HG03565 (cell line): ENCODE results near the gene C1QTNF8.

Source experiments
- ATAC-seq: cut with Tn5 transposase; IDR thresholded peaks from one replicate; pipeline ENCODE4 v1.9.1; 2021; ENCODE audit warnings: mild to moderate bottlenecking, moderate library complexity; ENCODE audit not compliant: unreplicated experiment

C1QTNF8 gene

DNA sequence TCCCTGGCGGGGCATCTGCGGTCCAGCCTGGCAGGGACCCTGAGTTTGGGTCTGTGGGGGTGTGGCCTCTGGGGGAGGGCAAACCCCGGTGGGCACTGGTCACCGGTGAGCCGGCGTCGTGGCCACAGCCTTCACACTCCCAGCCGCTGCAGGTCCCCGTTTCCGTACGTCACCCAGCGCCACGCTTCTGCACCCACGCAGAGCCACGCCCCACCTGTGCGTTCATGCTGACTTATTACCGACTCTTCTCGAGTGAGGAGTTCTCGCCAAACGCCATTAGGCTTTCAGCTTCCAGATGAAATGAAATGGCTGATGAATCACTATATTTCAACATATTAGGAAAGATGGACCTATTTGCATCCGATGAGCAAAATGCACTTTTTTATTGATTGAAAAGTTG lies 32.3 kb downstream of the C1QTNF8 start:
- no peak for ATAC-seq

DNA sequence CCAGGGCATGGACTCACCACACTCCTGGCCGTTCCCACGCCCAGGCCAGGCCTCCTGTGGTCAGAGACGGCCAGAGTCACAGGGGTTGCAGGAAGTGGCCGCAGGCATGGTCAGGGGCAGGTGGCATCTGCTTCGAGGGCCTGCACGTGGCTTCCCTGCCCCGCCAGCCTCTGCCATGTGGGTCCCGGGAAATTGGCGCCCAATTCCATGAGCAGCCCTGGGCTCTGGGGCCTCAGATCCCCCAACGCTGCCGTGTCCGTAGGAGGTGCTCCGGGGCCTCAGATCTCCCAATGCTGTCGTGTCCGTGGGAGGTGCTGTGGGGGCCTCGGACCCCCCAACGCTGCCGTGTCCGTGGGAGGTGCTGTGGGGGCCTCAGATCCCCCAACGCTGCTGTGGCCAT lies 33.1 kb downstream of the C1QTNF8 start:
- ATAC-seq = no peak

DNA sequence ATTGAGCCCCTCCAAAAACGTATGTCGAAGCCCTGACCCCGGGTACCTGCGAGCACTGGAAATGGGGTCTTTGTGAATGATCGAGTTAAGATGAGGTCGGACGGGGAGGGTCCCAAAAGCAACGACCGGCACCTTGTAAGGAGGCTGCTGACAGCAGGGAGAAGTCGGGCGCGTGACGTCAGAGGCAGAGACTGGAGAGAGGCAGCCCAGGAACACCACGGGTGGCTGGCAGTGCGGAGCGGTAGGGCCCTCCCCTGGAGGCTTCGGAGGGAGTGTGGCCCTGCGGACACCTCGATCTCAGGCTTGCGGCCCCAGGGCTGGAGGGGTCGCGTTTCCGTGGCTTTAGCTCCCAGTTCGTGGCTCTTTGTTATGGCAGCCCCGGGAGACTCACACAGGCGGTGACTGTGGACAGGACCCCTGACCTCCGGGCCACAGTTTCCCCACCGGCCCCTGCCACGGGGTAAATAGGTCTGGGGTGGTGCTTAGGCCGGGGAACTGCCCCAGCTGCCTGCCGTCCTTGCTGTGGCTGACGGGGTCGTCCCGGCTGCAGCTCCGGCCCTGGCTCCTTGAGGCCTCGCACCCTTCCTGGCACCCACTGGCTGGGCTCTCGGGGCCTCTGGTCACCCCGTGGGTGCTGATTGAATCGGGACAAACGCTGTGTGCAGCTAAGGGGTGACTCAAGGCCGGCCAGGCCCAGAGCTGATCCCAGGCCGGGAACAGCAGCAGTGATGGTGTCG lies 34.1 kb downstream of the C1QTNF8 start:
- no peak for ATAC-seq

DNA sequence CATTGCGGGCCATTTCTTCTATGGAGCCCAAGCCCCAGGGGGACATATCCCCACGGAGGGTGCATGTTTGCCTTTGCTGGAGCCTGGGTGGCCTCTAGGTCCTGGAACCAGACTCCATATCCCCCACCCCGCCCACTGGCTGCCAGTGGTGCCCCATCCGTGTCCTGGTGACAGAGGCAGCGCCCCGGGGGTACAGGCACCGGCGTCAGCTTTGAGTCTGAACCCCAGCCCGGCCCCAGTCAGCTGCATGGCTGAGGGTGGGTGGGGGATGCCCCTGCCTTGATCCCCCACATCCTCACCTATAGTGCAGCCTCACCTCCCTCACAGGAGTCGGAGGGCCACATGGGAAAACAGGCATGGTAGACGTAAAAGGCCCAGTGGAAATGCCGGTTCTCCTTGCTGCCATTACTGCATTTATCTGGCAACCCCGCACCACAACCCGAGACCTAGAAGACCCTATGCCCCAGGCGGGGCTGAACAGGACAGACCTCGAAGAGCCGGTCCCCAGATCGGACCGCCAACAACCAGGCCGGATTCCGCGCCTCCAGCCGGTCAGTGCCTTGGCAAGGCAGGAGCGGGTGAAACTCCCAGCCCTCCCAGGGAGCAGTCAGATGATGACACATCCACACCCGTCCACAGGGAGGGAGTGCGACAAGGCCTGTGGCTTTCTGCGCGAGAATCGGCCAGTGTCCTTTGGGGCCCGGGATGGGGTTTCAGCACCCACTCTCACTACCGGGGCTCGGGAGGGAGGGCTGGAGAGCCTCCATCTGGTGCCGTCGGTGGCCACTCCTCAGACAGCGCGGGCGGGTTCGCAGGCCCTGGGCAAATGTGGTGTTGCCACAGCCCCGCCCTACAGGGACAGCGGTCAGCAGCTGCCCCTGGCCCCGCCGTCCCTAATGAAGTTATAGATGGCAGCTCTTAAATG lies 35.4 kb downstream of the C1QTNF8 start:
- no peak for ATAC-seq

DNA sequence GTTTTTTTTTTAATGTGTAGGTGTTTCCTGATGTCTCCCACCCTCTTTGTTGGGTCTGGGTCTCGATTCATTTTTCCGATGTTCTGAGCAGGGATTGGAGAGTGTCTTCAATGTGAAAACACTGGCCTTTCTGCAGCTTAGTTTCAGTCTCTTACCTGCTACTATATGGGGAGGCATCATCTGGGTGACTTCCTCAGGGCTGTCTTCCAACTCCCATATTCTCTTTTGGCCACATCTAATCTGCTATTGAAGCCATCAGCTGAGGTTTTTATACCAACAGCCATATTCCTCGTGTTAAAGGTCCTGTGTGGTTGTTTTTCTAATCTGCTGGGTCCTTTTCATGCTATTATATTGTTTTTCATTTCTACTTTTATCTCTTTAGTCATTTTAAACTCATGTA lies 36.7 kb downstream of the C1QTNF8 start:
- ATAC-seq = no peak

DNA sequence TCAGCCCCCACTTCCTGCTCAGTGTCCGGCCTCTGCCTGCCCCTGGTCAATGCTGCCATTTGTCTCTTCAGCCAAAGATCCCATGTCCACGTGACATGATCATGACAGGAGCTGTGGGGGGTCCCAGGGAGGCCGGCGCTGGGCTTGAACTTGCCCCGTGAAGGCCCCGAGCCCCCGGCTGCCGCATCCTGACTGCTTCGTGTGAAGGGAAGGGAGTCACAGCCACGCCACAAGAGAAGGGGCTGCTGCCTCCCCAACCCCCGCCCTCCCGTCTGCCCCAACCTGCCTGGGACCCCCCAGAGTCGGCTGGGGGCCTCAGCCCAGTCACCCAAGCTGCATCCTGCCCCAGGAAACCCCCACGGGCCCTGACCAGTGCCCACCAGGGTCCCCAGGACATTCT lies 37.8 kb downstream of the C1QTNF8 start:
- ATAC-seq = no peak

DNA sequence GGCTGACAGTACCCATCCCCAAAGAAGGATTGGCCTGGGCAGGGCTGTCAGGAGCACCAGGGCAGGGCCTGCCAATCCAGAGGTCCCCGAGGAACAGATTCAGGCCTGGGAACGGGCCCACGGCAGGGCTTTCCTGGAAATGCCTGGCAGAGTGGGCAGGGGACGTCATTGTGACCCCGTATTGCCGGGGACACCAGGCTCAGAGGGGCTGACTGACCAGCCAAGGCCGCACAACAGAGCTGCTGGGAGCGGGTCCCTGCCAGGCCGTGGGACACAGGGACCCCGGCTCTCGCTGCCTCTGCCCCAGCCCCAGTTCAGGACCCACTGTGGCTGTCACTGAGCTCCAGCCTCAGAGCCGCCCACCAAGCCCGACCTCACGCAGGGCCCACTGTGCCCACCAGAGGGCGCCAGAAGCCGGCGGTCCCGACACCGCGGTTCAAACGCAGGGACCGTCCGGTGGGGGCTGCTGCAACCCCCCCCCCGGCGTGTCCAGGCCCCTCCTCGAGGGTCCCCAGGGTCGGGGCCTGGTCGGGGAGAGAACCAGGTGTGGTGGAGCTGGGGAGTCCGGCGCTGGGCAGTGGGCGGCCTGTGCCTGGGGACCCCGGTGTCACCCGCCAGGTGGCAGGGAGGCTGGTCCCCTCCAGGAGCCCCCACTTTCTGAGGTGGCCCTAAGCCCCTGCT lies 38.7 kb downstream of the C1QTNF8 start:
- ATAC-seq = no peak

DNA sequence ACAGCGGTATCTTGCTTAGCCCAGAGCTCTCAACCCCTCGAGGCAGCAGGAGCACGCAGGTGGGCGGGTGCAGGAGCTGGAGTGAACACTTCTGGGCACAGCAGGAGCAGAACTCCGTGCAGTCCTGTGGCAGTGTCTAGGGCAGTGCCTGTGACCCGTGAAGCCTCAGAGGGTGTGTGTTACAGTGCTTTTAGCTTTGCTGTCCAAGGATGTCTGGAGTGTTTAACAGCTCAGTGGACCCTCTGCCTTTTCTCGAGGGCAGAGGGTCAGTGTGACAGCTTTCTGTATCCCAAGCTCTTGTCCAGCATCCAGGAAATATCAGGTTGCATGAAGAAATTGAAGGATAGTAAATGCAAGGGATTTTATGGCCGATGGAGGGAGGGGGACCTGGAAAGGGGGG lies 39.8 kb downstream of the C1QTNF8 start:
- ATAC-seq = no peak

DNA sequence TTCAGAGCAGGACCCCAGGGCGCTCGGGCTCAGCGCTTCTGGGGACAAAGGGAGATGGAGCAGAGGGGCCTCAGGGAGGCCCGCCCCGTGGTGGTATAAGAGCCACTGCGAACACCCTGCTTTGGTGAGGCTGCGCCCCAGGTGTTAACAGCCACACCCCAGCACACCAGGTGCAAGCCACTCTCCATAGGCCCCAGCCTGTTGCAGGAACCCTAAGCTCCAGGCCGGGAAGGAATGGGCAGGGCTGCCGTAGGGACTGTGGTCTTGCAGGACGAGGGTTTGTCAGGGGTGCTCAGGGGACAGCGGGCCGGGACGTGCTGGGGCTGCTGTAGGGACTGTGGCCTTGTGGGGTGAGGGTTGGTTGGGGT lies 40.5 kb downstream of the C1QTNF8 start:
- no peak for ATAC-seq

DNA sequence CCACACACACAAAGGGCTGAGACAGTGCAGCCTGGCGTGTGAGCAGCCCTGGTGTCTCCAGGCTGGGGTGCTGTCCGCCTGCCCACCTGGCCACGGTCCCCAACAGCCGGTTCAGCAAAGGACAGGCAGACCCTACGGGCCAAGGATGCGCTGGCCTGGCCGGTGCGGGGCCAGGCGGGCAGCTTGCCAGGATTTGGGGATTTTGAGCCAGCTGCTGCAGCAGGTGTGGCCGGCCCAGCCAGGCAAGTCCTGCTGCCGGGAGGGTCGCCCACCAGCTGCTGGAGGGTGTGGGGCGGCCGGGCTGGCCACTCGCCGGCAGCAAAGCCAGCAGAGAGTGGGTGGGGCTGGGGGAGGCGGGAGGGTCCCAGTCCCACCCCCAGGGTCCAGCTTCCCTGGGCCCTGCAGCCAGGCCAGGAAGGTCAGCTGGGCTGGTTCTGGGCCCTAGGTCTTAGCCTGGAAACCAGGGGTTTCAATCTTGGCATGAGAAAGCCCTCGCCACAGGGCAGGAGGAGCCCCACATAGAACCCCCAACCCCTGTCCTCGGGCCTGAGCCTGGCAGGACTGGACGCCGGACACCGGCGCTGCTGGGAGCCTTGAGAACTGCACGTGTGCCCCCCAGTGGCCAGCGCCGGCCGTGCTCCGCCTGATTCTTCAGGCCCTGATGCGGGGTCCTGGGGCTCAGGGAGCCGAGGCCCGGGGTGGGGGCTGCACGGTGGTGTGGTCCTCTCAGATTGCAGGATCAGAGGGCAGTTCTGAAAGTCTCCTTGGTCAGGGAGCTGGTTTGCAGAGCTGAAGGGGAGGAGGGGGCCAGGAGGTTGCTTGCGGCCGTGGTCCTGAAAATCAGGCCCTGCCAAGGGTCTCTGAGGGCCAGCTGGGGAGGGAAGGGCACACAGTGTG lies 41.1 kb downstream of the C1QTNF8 start:
- ATAC-seq = no peak

DNA sequence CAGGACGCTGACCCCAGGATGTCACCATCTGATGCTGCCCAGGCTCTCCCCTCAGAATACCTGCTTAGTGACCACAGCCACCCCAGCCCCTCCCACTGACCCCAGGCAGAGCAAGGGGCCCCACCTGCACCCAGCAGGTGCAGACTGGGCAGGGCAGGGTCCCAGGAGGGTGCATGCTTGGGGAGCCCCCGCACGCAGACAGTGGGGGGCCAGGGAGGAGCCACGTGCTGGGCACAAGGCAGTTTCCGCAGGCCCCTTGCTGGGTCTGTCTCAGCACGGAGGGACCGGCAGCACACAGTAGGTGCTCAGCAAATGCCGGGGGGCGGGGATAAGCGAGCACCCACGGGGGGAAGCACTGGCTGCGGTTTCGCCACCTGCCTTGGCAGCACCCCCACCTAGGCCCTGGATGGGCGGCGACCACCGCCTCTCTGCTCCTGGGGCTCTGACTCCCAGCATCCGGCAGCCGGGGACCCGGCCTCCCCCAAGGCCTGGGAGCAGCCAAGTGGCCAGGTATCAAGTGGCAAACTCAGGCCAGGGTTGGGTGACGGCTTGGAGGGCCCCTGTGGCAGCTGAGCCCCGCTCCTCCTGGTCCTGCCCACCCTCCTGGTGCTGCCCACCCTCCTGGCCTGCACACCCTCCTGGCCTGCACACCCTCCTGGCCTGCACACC lies 42.2 kb downstream of the C1QTNF8 start:
- ATAC-seq = no peak

DNA sequence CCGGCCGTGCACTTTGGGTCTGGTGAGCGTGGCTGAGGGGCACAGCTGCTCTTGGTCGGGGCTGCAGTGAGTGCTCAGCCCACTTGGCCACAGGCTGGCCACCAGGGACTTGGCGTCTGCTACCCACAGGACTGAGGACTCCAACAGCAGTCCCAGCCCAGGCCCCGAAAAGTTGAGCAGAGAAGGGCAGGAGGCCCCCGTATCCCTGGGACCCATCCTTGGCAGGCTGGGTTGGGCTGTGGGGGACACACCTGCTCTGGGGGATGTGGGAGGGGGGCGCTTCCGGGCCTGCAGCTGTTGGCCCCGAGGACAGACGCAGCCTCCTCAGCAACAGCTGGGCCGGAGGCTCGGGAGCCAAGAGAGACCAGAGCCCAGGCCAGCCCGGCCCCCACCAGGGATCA lies 42.9 kb downstream of the C1QTNF8 start:
- no peak for ATAC-seq

DNA sequence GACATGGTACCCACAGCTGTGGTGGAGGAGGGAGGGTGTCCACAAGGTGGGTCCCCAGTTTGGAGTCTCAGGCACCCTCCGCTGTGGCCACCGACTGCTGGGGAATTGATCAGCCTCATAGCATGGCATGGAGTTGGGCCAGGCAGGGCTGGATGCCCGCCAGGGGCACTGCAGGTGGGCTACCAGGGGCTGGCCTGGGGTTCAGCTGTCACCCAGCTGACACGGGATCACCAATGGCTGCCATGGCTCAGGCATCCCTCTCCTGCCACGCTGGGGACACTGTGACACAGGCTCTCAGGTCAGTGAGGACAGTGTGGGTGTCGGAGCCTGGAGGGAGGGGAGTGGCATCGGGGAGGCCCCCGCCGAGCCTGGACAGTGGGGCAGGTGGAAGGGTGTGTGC lies 43.3 kb downstream of the C1QTNF8 start:
- ATAC-seq = no peak

DNA sequence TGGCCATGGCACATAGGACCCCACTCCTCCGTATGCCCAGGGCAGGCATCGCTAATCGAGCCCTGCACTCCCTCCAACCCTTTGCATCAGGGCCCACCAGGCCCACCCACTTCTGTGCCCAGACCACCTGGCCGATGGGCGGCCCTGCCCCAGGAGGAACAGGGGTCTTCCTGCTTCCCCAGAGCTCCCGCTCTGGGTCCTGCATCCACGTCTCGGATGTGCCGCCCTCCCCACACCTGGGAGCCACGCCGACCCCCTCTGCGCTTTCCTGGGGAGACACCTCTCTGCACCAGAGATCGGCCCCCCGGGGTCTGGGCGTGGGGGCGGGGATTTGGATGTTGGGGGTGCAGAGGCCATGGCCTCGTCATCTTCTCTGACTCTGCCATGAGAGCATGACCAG lies 44.6 kb downstream of the C1QTNF8 start:
- ATAC-seq = no peak

DNA sequence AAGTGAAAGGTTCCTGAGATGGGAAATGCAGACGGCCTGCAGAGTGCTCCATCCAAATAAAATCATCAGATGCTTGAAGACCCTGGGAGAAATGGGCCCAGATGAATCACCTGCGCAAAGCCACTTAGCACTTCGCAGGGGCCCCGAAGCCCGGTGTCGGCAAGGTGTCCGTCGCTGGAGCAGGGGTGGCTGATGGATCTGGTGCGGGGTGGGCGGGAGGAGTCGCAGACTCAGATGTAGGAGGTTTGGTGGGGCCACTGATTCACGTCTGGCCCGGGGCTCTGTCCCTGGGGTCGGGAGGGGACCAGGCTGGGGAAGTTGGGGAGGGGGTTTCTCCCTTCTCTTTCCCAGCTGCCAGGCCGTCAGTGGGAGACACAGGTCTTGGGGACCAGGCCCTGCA lies 45.1 kb downstream of the C1QTNF8 start:
- no peak for ATAC-seq

DNA sequence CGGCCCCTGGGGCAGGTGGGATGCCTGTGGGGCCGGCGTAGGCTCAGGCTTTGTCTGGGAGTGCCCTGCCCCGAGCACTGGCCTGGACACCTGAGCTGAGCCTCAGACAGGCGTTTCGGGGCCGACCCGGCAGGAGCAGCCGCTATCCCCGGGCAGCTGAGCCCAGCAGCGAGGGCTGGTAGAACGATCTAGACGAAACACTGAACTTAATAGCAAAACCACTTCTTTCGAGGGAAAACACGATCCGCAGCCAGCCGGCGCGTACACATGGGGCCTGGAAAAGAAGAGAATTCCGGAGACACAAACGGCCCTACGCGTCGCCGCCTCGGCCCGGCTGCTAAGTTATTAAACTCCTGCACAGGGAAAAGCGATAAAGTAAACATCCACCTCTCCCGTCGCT lies 45.5 kb downstream of the C1QTNF8 start:
- no peak for ATAC-seq

DNA sequence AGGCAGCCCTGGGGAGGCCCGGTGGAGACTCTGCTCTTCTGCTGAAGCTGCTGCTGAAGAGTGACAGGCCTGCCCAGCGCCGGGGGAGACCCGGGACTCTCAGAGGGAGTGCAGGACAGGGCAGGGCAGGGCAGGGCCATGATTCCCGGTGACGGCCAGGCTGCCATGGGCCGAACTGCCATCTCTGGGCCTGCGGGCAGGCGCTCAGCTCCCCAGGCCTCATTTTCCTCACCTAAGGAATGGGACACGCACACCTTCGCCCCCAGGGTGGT lies 46.1 kb downstream of the C1QTNF8 start:
- ATAC-seq = no peak

DNA sequence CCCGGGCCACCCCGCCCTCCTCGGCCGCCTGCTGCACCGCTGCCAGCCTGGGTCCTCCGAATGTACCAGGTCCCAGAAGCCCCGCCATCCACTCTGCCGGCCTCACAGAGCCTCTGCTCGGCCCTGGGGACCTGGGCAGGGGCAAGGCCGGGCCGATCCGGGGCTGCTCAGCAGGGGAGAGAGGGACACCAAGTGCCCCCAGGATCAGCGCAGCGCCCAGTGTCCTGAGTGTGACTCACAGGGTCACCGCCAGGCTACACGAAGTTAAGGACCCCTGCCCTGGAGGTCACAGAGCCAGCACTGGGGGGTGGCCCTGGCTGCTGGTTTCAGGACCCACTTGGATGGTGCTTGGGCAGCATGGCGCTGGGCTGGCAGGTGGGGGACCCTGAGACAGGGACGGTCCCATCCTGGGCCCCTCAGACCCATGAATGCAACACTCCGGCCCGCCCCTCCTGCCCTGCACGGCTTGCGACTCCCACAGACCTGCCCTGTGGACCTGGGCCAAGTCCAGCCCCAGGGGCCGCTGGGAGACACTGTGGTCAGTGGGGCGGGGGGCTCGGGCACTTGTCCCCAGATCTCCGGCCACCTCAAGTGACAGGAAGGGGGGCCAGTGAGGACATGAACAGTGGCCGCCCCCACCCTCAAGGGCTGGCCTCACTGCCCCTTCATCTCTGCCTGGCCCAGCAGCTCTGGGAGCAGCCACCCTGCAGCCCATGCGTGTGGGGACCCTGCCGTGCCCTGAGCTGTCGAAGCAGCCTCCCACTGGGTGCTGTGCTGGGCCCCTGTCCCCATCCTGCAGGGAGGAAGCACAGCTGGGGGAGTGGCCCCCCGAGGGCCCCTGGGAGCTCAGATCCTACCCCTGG lies 46.7 kb downstream of the C1QTNF8 start:
- no peak for ATAC-seq

DNA sequence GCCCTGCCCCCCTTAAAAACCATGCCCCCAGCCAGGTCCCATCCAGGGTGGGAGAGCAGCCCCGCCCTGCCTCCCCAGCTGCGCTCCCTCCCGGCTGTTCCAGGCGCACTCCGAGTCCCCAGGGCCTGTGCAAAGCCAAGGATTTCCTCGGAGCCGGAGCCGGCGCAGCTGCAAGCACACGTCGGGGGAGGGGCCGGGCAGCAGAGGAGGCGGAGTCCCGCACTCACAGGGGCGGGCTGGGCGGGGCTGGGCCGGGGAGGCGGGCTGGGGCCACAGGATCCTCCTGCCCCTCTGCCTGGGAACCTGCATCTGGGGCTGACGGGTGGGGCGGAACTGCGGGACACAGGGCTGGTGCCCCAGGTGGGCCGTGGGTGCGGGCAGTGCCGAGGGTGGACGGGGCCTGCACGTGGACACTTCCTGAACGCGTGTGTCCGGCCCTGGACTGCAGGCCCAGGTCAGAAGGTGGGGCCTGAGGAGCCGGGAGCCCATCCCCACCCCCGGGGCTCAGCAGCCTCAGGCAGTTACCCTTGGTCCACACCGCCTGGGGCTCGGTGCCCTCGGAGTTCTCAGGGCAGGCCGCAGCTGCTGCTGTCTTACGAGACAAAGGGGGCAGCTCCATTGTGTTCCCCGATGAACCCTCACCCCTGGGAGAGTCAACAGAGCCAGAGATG lies 47.5 kb downstream of the C1QTNF8 start:
- ATAC-seq = no peak
